OCI-LY1 (cell line): ENCODE data around the gene ITPRID2.

Source experiments
- H2AFZ ChIP-seq: fragments of 200-600 bp; sonication (generic), shearing (Covaris generic); 2 replicates; pipeline ENCODE4 v1.6.0; 2014; ENCODE audit warnings: antibody characterized with exemption, mild to moderate bottlenecking, low read length
- H3F3A ChIP-seq: fragments of 200-600 bp; sonication (generic), shearing (Covaris generic); 2 replicates; pipeline ENCODE4 v1.6.0; 2014; ENCODE audit warnings: mild to moderate bottlenecking, antibody characterized with exemption, low read length, moderate library complexity; ENCODE audit not compliant: insufficient read depth
- H3K27ac ChIP-seq: fragments of 200-600 bp; sonication (generic); 2 replicates; pipeline ENCODE4 v1.5.1; 2014; ENCODE audit warnings: low read length, mixed run types, mild to moderate bottlenecking, low read depth; ENCODE audit not compliant: poor library complexity, severe bottlenecking
- H3K27me3 ChIP-seq: fragments of 200-600 bp; sonication (generic); 2 replicates; pipeline ENCODE4 v1.6.0; 2014; ENCODE audit warnings: antibody characterized with exemption, mild to moderate bottlenecking, low read length, moderate library complexity; ENCODE audit not compliant: insufficient read depth
- H3K36me3 ChIP-seq: fragments of 200-600 bp; sonication (generic); 2 replicates; pipeline ENCODE4 v1.6.1; 2014; ENCODE audit warnings: mild to moderate bottlenecking, antibody characterized with exemption, low read length, moderate library complexity, mixed read lengths; ENCODE audit not compliant: insufficient read depth
- H3K4me1 ChIP-seq: fragments of 200-600 bp; sonication (generic); 2 replicates; pipeline ENCODE4 v1.5.1; 2014; ENCODE audit warnings: mild to moderate bottlenecking, low read length, moderate library complexity; ENCODE audit not compliant: insufficient read depth, severe bottlenecking
- H3K4me2 ChIP-seq: fragments of 200-600 bp; sonication (generic), shearing (Covaris generic); 2 replicates; pipeline ENCODE4 v1.6.1; 2014; ENCODE audit warnings: low read length
- H3K4me3 ChIP-seq: fragments of 200-600 bp; sonication (generic); 2 replicates; pipeline ENCODE4 v1.5.1; 2014; ENCODE audit warnings: low read length, low read depth, mild to moderate bottlenecking, mixed read lengths; ENCODE audit not compliant: poor library complexity, severe bottlenecking
- H3K79me2 ChIP-seq: fragments of 200-600 bp; shearing (Covaris generic); 2 replicates; pipeline ENCODE4 v1.6.1; 2016; ENCODE audit warnings: mixed run types, low read length, mixed read lengths; ENCODE audit not compliant: insufficient read depth
- H3K9ac ChIP-seq: fragments of 200-600 bp; sonication (generic), shearing (Covaris generic); 2 replicates; pipeline ENCODE4 v1.6.1; 2014; ENCODE audit warnings: mild to moderate bottlenecking, low read length, mixed read lengths
- H3K9me2 ChIP-seq: fragments of 200-600 bp; sonication (generic), shearing (Covaris generic); 2 replicates; pipeline ENCODE4 v1.6.1; 2014; ENCODE audit warnings: low read depth, mild to moderate bottlenecking, low read length, mixed read lengths
- H3K9me3 ChIP-seq: fragments of 200-600 bp; shearing (Covaris generic); 2 replicates; pipeline ENCODE4 v1.6.1; 2014; ENCODE audit warnings: low read length, mixed read lengths
- H4K20me1 ChIP-seq: fragments of 200-600 bp; sonication (generic), shearing (Covaris generic); 2 replicates; pipeline ENCODE4 v1.6.0; 2016; ENCODE audit warnings: mild to moderate bottlenecking, low read length; ENCODE audit not compliant: insufficient read depth
- CTCF ChIP-seq: fragments of 200-600 bp; sonication (generic), shearing (Covaris generic); IDR thresholded peaks from 2 replicates; pipeline ENCODE4 v1.5.1; 2017; ENCODE audit warnings: mild to moderate bottlenecking, antibody characterized with exemption, low read length, moderate library complexity, mixed read lengths
- EZH2 ChIP-seq: fragments of 200-600 bp; sonication (generic), shearing (Covaris generic); IDR thresholded peaks from 2 replicates; pipeline ENCODE4 v1.8.0; 2017; ENCODE audit warnings: borderline replicate concordance, mixed run types, mild to moderate bottlenecking, antibody characterized with exemption, low read length, moderate library complexity, mixed read lengths

ITPRID2 gene

GRCh38 chr2:181877181-181877664, 14.3 kb upstream of the ITPRID2 start:
- no peak for TF ChIP-seq EZH2
- TF ChIP-seq CTCF, result no peak
- Histone ChIP-seq H3K4me3 (no peak overlapping the region), H3K27ac (no peak overlapping the region), H3K4me2 (no peak overlapping the region), H3F3A (no peaks in the 10 kb centered on the region), H3K36me3 (no peaks in the 10 kb centered on the region), H2AFZ (no peak overlapping the region), H3K4me1 (no peaks in the 10 kb centered on the region), H3K79me2 (no peaks in the 10 kb centered on the region), H3K9ac (no peak overlapping the region), H4K20me1 (no peaks in the 10 kb centered on the region), H3K27me3 (no peaks in the 10 kb centered on the region), H3K9me3 (no peaks in the 10 kb centered on the region), H3K9me2 (no peaks in the 10 kb centered on the region)

GRCh38 chr2:181878448-181878847, 13.1 kb upstream of the ITPRID2 start:
- no peaks in the 10 kb centered on the region for H3K27me3 ChIP-seq
- H3K36me3 ChIP-seq, result no peaks in the 10 kb centered on the region
- no peaks in the 10 kb centered on the region for H3K4me1 ChIP-seq
- H3K79me2 ChIP-seq, result no peaks in the 10 kb centered on the region
- TF ChIP-seq CTCF, result no peak
- no peak for TF ChIP-seq EZH2
- no peak overlapping the region for H3K4me2 ChIP-seq
- H3F3A ChIP-seq, result no peaks in the 10 kb centered on the region
- H3K4me3 ChIP-seq, result no peak overlapping the region
- no peaks in the 10 kb centered on the region for H4K20me1 ChIP-seq
- H3K27ac ChIP-seq, result no peak overlapping the region
- H2AFZ ChIP-seq, result no peak overlapping the region
- no peaks in the 10 kb centered on the region for H3K9me3 ChIP-seq
- no peak overlapping the region for H3K9ac ChIP-seq
- H3K9me2 ChIP-seq, result no peaks in the 10 kb centered on the region

GRCh38 chr2:181879295-181879694, 12.2 kb upstream of the ITPRID2 start:
- TF ChIP-seq EZH2 (no peak), CTCF (no peak)

More at GRCh38 chr2:181879295-181879694, 12.2 kb upstream of the ITPRID2 start:
- H3K9ac ChIP-seq, result no peak overlapping the region
- no peaks in the 10 kb centered on the region for H3K9me2 ChIP-seq
- no peaks in the 10 kb centered on the region for H3F3A ChIP-seq
- H3K27ac ChIP-seq, result no peak overlapping the region
- no peak overlapping the region for H3K4me2 ChIP-seq
- no peaks in the 10 kb centered on the region for H3K9me3 ChIP-seq
- H3K4me1 ChIP-seq, result no peaks in the 10 kb centered on the region
- no peaks in the 10 kb centered on the region for H4K20me1 ChIP-seq
- H3K79me2 ChIP-seq, result no peaks in the 10 kb centered on the region
- H2AFZ ChIP-seq, result no peak overlapping the region
- H3K4me3 ChIP-seq, result no peak overlapping the region
- no peaks in the 10 kb centered on the region for H3K36me3 ChIP-seq
- H3K27me3 ChIP-seq, result no peaks in the 10 kb centered on the region
